Measurements from ENCODE around the gene LAMC1. TPM values are rescaled to one million over a fixed set of nuclear protein-coding genes. Genes with fewer than 3 reads are reported as not detected.

LAMC1 gene
- total RNA-seq, 4 donors from 2014 or later, result 26.3 to 275 (median 60.0) TPM

DNA sequence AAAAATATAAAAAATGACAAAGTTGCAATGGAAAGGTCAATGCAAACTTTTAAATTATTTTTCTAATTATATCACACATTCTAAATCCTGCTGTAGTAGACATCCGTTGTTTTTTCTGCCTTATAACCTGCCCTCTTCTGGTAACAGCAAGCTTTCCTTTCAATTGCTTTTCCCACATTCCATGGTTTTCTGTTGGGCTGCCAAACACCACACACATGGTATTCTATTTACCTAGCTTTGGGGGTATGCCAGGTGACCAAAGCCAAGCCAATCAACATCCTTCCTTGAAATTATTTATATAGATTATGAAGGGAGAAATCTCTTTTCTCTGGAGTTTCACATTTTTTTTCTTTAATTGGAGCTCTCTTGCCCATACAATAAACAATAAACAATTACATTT lies 3.4 kb upstream of the LAMC1 start:
- no peak overlapping the region for H3K27ac ChIP-seq
- intact Hi-C loops (cut with DNase I), result loop anchor here (10.0 kb wide), 3 partner anchors 55 to 205 kb away; no protein-coding TSS in a partner anchor
- H3K27me3 ChIP-seq, result peaks cover 0 to 18% (median 0%) of the 10 kb centered on the region in 4 donors
- no peaks in the 10 kb centered on the region for H3K36me3 ChIP-seq
- peaks cover 0 to 20% (median 4%) of the 10 kb centered on the region in 3 donors for H3K4me1 ChIP-seq
- H3K4me3 ChIP-seq, result no peak overlapping the region
- no peaks in the 10 kb centered on the region for H3K9me3 ChIP-seq
- DNase-seq, result no peak
- WGBS, 2 donors, result 21 to 26% methylated on average over 1 of the region's 1 CpG
- TF ChIP-seq, protein P1, sequence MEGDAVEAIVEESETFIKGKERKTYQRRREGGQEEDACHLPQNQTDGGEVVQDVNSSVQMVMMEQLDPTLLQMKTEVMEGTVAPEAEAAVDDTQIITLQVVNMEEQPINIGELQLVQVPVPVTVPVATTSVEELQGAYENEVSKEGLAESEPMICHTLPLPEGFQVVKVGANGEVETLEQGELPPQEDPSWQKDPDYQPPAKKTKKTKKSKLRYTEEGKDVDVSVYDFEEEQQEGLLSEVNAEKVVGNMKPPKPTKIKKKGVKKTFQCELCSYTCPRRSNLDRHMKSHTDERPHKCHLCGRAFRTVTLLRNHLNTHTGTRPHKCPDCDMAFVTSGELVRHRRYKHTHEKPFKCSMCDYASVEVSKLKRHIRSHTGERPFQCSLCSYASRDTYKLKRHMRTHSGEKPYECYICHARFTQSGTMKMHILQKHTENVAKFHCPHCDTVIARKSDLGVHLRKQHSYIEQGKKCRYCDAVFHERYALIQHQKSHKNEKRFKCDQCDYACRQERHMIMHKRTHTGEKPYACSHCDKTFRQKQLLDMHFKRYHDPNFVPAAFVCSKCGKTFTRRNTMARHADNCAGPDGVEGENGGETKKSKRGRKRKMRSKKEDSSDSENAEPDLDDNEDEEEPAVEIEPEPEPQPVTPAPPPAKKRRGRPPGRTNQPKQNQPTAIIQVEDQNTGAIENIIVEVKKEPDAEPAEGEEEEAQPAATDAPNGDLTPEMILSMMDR (IDR thresholded peaks at IDR 0.05), result no peak
- TF ChIP-seq POLR2A (IDR thresholded peaks at IDR 0.05), result no peak

DNA sequence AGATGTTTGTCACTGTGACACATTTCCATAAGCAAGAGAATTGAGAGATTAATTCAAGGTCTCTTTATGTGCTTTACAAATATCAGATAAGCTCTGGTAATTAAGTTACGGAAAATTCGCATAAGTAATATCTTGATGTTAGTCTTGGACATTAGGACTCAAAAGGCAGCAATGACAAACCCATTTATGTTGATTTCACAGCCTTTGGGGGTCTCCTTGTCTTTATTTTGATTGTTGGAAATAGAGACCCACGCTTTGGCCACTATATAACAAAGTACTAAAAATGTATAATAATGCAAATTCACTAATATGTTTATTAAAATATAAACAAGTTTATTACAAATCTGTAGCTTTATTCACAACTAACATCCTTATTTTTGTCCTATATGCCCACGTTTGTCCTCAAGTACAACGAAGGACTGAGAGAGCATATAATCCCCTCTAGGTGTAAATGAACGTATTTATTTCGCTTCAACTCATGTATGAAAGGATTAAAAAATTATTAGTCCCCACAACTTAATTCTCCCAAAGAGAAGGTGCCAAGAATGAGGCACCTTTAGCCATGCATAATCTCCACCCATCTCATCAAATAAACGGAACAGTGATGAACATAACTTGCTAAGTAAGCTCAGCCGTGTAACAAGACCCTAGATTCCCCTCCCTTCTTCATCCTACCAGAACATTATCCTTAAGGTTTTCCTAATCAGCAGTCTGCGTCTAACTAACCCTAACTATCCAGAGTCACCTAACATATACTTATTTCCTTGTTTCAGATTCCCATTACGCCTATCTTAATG lies 1.6 kb upstream of the LAMC1 start:
- intact Hi-C loops (cut with DNase I), result loop anchor here (10.0 kb wide), 3 partner anchors 57 to 203 kb away; no protein-coding TSS in a partner anchor
- Histone ChIP-seq H3K4me1 (peaks cover 0 to 36% (median 4%) of the 10 kb centered on the region in 3 donors), H3K27ac (peak overlapping the region; percentile 99 to 100 (median 100)), H3K9me3 (no peaks in the 10 kb centered on the region), H3K27me3 (peaks cover 0 to 18% (median 0%) of the 10 kb centered on the region in 4 donors), H3K36me3 (no peaks in the 10 kb centered on the region), H3K4me3 (peak overlapping the region; percentile 78 to 96 (median 80))
- no peak for TF ChIP-seq POLR2A (IDR thresholded peaks at IDR 0.05)
- TF ChIP-seq, protein P1 (IDR thresholded peaks at IDR 0.05), result no peak
- WGBS, 2 donors, result 45 to 46% methylated on average over 11 of the region's 11 CpGs
- DNase-seq, result no peak

DNA sequence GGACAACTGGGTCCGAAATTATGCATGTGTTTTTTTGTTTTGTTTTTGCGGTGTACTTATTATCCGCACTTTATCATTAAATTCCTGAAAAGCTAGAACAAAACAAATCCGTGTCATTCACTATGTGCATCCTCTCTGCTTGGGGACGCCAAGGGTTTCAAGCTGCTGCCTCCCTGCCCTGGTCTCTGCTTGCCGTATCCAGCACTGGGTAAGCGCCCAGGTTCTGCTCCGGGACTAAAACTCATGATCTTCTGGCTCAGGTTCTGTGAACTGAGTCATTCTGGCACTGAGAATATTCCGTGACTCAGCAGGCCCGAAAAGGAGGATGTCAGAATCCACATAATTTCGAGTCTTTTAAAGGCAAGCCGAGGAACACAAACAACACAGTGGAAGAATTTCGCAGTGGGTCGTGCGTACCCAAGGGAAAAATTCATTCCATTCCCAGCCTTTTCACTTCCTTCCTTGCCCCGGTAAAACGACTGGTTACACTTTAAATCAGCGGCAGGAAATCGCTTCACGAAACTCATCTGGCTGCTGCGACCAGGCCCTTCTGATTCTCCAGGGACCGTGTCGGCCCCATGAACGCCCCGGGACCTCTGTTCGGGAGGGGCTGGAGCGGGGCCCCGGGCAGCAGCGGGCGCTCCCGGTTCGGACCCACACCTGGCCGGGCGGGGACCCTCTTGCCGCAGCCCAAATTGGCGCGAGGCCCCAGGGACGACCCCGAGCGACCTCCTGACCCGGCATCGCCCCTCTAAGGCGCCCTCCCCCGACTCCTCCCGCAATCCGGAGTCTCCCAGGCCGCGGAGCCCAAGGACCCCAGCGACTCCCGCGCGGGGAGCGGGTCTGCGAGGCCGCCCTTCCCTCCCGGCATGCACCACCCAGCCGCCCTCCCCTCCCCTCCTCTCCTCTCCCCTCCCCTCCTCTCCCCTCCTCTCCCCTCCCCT lies 746 bp upstream of the LAMC1 start:
- H3K4me3 ChIP-seq, result peak overlapping the region; percentile 78 to 96 (median 80)
- H3K4me1 ChIP-seq, result peaks cover 3 to 45% (median 9%) of the 10 kb centered on the region in 3 donors
- 1 to 2% methylated on average over 28 to 29 of the region's 57 CpGs for WGBS, 2 donors
- H3K27me3 ChIP-seq, result peaks cover 0 to 18% (median 0%) of the 10 kb centered on the region in 4 donors
- peak overlapping the region; percentile 99 to 100 (median 100) for H3K27ac ChIP-seq
- H3K9me3 ChIP-seq, result no peaks in the 10 kb centered on the region
- peak in 2 of 4 donors; percentile 66 for TF ChIP-seq POLR2A (IDR thresholded peaks at IDR 0.05)
- TF ChIP-seq, protein P1 (IDR thresholded peaks at IDR 0.05), result no peak
- intact Hi-C loops (cut with DNase I), result loop anchor here (10.0 kb wide), 3 partner anchors 58 to 202 kb away; no protein-coding TSS in a partner anchor
- H3K36me3 ChIP-seq, result no peaks in the 10 kb centered on the region
- no peak for DNase-seq

DNA sequence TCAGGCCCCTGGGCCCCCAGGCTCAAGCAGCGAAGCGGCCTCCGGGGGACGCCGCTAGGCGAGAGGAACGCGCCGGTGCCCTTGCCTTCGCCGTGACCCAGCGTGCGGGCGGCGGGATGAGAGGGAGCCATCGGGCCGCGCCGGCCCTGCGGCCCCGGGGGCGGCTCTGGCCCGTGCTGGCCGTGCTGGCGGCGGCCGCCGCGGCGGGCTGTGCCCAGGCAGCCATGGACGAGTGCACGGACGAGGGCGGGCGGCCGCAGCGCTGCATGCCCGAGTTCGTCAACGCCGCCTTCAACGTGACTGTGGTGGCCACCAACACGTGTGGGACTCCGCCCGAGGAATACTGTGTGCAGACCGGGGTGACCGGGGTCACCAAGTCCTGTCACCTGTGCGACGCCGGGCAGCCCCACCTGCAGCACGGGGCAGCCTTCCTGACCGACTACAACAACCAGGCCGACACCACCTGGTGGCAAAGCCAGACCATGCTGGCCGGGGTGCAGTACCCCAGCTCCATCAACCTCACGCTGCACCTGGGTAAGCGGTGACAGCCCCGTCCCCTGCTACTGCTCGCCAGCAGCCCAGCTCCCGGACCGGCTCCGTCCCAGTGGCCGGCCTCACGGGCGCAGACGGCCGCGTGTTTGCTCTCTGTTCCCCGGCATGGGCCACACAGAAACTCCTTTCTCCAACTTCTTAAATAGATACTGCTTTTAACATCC lies 539 bp downstream of the LAMC1 start:
- Histone ChIP-seq H3K27ac (peak overlapping the region; percentile 99 to 100 (median 100)), H3K9me3 (no peaks in the 10 kb centered on the region), H3K4me3 (peak overlapping the region; percentile 78 to 96 (median 80)), H3K36me3 (no peaks in the 10 kb centered on the region), H3K27me3 (peaks cover 0 to 18% (median 0%) of the 10 kb centered on the region in 4 donors), H3K4me1 (peaks cover 3 to 58% (median 17%) of the 10 kb centered on the region in 3 donors)
- 0 to 2% methylated on average over 13 to 23 of the region's 68 CpGs for WGBS, 2 donors
- intact Hi-C loops (cut with DNase I), result loop anchor here (10.0 kb wide), 3 partner anchors 59 to 201 kb away; no protein-coding TSS in a partner anchor
- DNase-seq, result no peak
- TF ChIP-seq, protein P1 (IDR thresholded peaks at IDR 0.05), result peak; percentile 50 to 65 (median 56)
- TF ChIP-seq POLR2A (IDR thresholded peaks at IDR 0.05), result no peak
